Thoracic aorta (tissue), 2 donors: Measurements from ENCODE around the gene RAN. TPM values are rescaled to one million over a fixed set of nuclear protein-coding genes. Genes with fewer than 3 reads are reported as not detected.

Source experiments
- ATAC-seq: fragments of 150-250 bp; one replicate; pipeline ENCODE4 v1.8.0; 2017; ENCODE audit warnings: low read depth; ENCODE audit not compliant: insufficient number of reproducible peaks, low FRiP score
- DNase-seq: peaks from one replicate; pipeline ENCODE4 v3.0.0-alpha.2; 2020; ENCODE audit warnings: low spot score
- H3K27ac ChIP-seq, 2 donors: fragments of 200-600 bp; sonication (generic); 1 replicate in 1 of 2; 2 replicates in 1 of 2; pipeline ENCODE4 v1.5.1; 2016; ENCODE audit warnings: mild to moderate bottlenecking in 2 of 2, moderate library complexity in 2 of 2
- H3K27me3 ChIP-seq: fragments of 200-600 bp; sonication (generic); replicated peaks from 2 replicates; pipeline ENCODE4 v1.6.0; 2016; ENCODE audit warnings: mild to moderate bottlenecking; ENCODE audit not compliant: insufficient read depth
- H3K36me3 ChIP-seq: fragments of 200-600 bp; sonication (generic); one replicate; pipeline ENCODE4 v1.5.1; 2016
- H3K4me1 ChIP-seq, 2 donors: fragments of 200-600 bp; sonication (generic); 1 replicate in 1 of 2; 2 replicates in 1 of 2; pipeline versions ENCODE4 v1.5.1 to v1.6.0; 2016; ENCODE audit warnings: low read depth in 2 of 2, mild to moderate bottlenecking in 1 of 2; ENCODE audit not compliant: control insufficient read depth in 1 of 2
- H3K4me3 ChIP-seq: fragments of 200-600 bp; sonication (generic); 2 replicates; pipeline ENCODE4 v1.5.1; 2016; ENCODE audit warnings: mild to moderate bottlenecking
- H3K9me3 ChIP-seq: fragments of 200-600 bp; sonication (generic); 2 replicates; pipeline ENCODE4 v1.5.1; 2016
- CTCF ChIP-seq: fragments of 200-600 bp; sonication (generic); IDR thresholded peaks from one replicate; pipeline ENCODE4 v1.5.1; 2019; ENCODE audit warnings: antibody characterized with exemption
- total RNA-seq, 2 donors: library from RNA; depleted of rRNA; stranded (reverse); fragments of >200 nt; gene quantifications; one replicate each; pipeline versions ENCODE4 v1.1.0 to v1.2.3, GENCODE V29; 2016

The RAN gene
- total RNA-seq, 2 donors from 2014 or later, result 120 to 168 TPM

- TF ChIP-seq CTCF, result no peak
- no peaks in the 10 kb centered on the region for H3K36me3 ChIP-seq
- H3K4me1 ChIP-seq, result no peaks in the 10 kb centered on the region
- no peaks in the 10 kb centered on the region for H3K27me3 ChIP-seq
- no peak for DNase-seq
- peaks cover 3% of the 10 kb centered on the region for H3K9me3 ChIP-seq
- ATAC-seq, result no peak
- no peak overlapping the region for H3K27ac ChIP-seq
- H3K4me3 ChIP-seq, result no peak overlapping the region
These were observed 47.2 kb downstream of the RAN start for GRCh38 chr12:130919086-130919485.

GRCh38 chr12:130920119-130920703, 48.3 kb downstream of the RAN start:
- H3K4me1 ChIP-seq, result no peaks in the 10 kb centered on the region
- H3K27me3 ChIP-seq, result no peaks in the 10 kb centered on the region
- no peak overlapping the region for H3K27ac ChIP-seq
- no peak for TF ChIP-seq CTCF
- H3K4me3 ChIP-seq, result no peak overlapping the region
- no peaks in the 10 kb centered on the region for H3K36me3 ChIP-seq
- ATAC-seq (no peak), DNase-seq (no peak)
- H3K9me3 ChIP-seq, result peaks cover 3% of the 10 kb centered on the region

GRCh38 chr12:130920723-130921381, 49.0 kb downstream of the RAN start:
- ATAC-seq, result no peak
- H3K27ac ChIP-seq, result no peak overlapping the region
- H3K36me3 ChIP-seq, result no peaks in the 10 kb centered on the region

GRCh38 chr12:130922511-130922953, 50.7 kb downstream of the RAN start:
- Histone ChIP-seq H3K4me3 (no peak overlapping the region), H3K36me3 (no peaks in the 10 kb centered on the region), H3K9me3 (peaks cover 3% of the 10 kb centered on the region), H3K4me1 (no peaks in the 10 kb centered on the region), H3K27me3 (no peaks in the 10 kb centered on the region), H3K27ac (no peak overlapping the region)
- DNase-seq, result no peak
- ATAC-seq, result no peak
- TF ChIP-seq CTCF, result no peak

More at GRCh38 chr12:130920723-130921381, 49.0 kb downstream of the RAN start:
- Histone ChIP-seq H3K4me3 (no peak overlapping the region), H3K9me3 (peaks cover 3% of the 10 kb centered on the region), H3K4me1 (no peaks in the 10 kb centered on the region), H3K27me3 (no peaks in the 10 kb centered on the region)
- DNase-seq, result peak; percentile 14
- TF ChIP-seq CTCF, result no peak

- no peak overlapping the region for H3K27ac ChIP-seq
- ATAC-seq (no peak), DNase-seq (no peak)
- no peak for TF ChIP-seq CTCF
- H3K4me3 ChIP-seq, result no peak overlapping the region
- no peaks in the 10 kb centered on the region for H3K36me3 ChIP-seq
- H3K27me3 ChIP-seq, result no peaks in the 10 kb centered on the region
- peaks cover 3% of the 10 kb centered on the region for H3K9me3 ChIP-seq
- no peaks in the 10 kb centered on the region for H3K4me1 ChIP-seq
These were observed 53.2 kb downstream of the RAN start for GRCh38 chr12:130924966-130925665.
